T-helper 22 cell (primary cell): ENCODE measurements around the gene ERMP1.
"Not testable (repeated sequence)": the region's sequence is repeated elsewhere in the genome, so short reads cannot be mapped to it uniquely, and the experiment has no call there.

Experiments used
- DNase-seq: peaks from one replicate; pipeline ENCODE4 v3.0.0-alpha.2; 2020; ENCODE audit warnings: low read depth

ERMP1 gene, protein sequence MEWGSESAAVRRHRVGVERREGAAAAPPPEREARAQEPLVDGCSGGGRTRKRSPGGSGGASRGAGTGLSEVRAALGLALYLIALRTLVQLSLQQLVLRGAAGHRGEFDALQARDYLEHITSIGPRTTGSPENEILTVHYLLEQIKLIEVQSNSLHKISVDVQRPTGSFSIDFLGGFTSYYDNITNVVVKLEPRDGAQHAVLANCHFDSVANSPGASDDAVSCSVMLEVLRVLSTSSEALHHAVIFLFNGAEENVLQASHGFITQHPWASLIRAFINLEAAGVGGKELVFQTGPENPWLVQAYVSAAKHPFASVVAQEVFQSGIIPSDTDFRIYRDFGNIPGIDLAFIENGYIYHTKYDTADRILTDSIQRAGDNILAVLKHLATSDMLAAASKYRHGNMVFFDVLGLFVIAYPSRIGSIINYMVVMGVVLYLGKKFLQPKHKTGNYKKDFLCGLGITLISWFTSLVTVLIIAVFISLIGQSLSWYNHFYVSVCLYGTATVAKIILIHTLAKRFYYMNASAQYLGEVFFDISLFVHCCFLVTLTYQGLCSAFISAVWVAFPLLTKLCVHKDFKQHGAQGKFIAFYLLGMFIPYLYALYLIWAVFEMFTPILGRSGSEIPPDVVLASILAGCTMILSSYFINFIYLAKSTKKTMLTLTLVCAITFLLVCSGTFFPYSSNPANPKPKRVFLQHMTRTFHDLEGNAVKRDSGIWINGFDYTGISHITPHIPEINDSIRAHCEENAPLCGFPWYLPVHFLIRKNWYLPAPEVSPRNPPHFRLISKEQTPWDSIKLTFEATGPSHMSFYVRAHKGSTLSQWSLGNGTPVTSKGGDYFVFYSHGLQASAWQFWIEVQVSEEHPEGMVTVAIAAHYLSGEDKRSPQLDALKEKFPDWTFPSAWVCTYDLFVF

DNA sequence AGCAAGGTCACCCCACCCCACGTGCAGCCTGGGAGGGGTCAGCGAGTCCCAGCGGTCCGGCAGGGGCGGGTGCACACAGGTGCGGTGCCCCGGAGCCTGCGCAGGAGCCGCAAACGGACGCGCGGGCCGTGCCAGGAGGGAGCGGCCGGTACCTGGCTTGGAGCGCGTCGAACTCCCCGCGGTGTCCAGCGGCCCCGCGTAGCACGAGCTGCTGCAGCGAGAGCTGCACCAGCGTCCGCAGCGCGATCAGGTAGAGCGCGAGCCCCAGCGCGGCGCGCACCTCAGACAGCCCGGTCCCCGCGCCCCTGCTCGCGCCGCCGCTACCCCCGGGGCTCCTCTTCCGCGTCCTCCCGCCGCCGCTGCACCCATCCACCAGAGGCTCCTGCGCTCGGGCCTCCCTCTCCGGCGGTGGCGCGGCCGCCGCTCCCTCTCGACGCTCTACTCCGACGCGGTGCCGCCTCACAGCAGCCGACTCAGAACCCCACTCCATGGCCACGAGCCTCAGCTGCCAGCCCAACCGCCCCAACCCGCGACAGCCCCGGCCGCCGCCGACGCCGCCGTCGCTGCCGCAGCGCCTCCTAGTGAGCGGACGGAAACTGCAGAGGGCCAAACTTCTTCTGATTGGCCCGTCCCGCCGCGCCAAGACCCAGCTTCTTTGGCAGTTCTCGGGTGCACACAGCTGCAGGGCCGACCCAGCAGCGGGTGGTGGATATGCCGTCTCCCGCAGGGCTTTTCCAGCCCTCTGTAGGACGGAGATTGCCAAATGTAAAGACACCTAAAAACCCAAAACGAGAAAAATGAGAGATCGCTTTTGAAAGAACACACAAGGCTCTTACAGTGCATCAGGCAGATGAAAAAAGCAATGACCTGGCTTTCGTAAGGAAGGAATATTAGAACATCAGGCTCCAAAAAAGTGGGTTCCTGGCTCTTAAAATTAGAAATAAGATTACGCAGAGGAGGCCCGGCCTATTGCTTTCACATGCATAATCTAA lies at the start of gene ERMP1:
Gene ERMP1, minus strand, starts transcription at position 580 of the 992 bp plus-strand sequence. Its CDS starts 90 bp downstream, at position 490.
- DNase-seq, result peak; percentile 76

DNA sequence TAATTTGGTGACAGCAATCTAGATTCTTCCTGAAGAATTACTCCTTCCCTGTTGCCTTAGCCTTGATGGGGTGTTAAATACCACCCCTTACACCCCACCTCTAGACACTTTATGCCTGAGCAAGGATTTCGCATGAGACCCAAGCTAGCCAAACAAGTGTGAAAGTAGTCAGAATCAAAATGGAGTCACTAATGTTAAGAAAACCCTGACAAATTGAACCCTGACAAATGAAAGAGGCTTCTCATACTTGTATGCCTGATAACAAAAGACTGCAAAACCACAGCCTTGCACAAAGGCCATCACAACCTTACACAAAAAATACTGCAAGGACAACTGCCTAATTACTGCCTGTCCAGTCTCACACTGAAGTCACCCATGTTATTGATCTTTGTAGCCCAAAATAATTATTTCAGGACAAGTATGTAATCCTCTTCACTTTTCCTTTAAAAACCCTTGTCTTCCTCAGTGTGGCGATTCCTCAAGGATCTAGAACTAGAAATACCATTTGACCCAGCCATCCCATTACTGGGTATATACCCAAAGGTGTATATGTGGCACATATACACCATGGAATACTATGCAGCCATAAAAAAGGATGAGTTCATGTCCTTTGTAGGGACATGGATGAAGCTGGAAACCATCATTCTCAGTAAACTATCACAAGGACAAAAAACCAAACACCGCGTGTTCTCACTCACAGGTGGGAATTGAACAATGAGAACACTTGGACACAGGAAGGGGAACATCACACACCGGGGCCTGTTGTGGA lies 49.5 kb upstream of the ERMP1 start:
- not testable (repeated sequence) for DNase-seq

DNA sequence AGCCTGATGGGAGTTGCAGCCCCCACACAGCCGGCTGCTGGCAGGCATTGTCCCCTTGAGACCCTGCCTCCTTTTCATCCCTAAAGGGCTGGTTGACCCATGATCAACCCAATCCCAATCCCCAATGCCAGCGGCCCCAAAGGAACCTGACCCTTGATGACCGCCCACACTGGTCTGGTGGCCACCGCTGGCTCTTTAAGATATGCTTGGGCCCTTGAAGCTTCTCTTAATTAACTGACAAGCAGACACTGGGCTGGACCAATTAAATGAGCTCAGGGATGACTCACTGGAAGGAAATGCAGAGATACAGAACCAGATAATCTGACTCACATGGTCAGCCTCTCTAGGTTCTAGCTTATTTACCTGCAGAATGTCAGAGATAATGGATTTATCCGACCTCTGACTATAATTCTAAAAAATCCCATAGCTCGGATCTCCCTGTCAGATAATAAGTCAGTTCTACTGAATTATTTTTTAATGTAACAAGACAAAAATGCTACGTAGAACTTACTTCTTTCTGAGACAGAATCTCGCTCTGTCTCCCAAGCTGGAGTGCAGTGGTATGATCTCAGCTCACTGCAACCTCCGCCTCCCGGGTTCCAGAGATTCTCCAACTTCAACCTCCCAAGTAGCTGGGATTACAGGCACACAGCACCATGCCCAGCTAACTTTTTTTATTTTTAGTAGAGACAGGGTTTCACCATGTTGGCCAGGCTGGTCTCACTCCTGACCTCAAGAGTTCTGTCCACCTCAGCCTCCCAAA lies 46.7 kb upstream of the ERMP1 start:
- DNase-seq, result no peak

DNA sequence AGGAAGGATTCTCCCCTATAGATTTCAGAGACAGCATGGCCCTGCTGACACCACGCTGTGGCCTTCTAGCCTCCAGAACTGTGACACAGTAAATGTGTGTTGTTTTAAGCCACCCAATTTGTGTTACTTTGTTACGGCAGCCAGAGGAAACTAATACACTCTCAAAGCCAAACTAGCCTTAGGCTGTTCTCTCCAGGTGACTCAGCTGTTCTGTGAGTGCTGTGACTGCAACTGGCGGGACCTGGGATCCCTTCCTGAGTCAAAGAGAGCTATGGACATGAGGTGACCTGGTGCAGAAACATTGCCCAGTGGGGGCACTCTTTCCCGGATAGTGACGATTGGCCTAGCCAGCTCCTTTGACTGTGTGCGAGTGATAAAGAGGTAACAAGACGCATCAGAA lies 43.8 kb upstream of the ERMP1 start:
- DNase-seq, result no peak

DNA sequence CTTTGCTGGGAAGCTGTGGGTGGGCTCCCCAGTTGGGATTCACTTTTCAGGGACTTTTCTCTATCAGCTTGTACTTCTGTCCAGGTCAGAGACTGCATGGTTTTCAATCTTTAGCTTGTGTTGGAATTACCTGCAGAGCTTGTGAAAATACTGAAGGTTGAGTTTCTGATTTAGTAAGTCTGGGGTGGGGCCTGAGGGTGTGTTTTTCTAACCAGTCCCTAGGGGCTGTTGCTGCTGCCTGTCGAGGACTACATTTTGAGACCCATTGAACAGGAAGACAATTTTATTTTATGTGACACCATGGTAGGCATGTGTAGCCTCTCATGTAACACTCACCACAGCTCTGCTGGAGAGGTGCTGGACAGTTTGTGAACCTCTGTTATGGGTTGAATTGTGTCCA lies 43.1 kb upstream of the ERMP1 start:
- DNase-seq, result no peak

DNA sequence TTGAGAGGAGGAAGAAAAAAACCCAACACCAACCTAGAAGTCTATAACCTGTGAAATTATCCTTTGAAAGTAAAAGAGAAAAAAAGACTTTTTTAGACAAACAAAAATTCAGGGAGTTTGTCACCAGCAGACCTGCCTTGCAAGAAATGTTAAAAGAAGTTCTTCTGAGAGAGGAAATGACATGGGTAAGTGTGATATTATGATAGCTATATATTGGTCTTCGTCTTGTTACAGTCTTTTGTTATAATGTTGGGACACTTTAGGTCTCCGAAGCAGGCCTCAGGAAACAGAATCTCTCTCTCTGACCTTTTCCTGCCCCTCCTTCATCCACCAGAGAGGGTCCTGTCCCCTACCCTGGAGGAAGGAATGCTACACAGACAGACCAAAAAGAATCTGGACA lies 41.1 kb upstream of the ERMP1 start:
- DNase-seq, result no peak

DNA sequence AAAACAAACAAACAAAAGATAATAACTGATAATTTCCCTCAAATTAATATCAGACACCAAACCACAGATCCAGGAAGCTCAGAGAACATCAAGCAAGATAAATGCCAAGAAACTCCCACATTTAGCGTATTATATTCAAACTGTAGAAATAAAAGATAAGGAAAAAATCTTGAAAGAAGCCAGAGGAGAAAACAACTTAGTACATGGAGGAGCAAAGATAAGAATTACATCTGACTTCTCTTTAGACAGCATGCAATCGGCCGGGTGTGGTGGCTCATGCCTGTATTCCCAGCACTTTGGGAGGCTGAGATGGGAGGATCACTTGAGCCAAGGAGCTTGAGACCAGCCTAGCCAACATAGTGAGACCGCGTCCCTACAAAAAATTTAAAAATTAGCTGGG lies 40.5 kb upstream of the ERMP1 start:
- no peak for DNase-seq

DNA sequence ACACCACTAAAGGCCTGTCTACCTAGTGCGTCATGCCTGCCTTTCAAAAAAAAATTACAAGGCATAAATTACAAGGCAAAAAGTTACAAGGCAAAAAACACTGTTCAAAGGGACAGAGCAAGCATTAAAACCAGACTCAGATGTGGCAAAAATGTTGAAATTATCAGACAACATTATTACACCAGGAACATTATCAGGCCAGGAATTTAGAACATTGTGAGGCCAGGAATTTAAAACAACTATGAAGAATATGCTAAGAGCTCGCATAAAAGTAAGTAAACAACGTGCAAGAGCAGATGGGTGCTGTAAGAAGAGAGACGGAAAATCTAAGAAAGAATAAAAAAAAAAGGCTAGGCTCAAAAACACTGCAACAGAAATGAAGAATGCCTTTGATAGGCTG lies 39.6 kb upstream of the ERMP1 start:
- DNase-seq, result no peak

DNA sequence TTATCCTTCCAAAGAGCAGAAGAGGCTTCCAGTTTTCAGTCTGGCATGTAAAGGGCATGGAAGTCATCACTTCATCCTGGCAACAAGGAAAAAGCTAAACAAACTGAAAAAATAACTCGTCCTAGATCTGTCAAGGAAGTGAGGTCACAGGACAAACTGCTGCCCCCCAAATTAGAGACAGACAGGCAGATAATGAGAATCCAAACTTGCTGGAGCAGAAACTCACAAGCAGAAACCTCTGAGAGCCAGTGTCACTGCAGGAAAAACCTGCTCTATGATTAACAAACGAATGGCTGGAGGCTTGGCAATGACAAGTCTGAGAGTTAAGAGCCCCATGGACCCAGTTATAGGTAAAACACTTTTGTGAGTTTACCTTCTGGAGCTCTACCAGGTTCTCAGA lies 38.9 kb upstream of the ERMP1 start:
- DNase-seq, result no peak

DNA sequence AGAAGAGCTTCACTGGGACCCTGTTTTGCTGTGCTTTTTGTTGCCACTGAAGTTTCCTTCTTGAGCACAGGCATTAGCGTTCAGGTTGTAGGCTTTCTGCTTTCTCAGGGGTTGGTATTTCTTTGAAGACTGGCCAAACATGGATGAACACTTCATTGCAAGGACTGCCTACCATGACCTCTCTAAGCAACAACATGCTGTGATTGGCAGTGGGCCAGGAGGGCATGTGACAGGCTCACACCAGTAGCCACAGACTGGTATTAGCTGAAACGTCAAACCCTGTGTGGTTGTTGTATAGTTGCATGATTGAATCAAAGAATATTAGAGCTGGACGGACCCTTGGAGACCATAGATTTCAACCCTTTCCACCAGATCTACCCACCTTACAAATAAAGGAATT lies 37.8 kb upstream of the ERMP1 start:
- DNase-seq, result no peak

DNA sequence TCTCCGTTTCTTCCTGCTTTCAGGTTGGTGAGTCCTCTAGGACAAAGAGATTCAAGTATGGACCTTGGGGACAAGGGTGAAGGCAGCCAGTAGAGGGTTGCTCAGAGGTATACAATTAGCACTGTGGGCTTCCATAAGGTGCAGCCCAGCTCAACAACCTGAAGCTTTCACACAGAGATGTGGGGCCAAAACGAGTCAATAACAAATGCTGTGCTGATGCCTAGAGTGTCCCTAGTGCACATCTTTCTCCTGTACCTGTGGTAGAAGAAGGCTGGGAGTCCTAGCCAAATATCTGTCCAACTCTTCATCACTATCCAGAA lies 37.1 kb upstream of the ERMP1 start:
- no peak for DNase-seq

DNA sequence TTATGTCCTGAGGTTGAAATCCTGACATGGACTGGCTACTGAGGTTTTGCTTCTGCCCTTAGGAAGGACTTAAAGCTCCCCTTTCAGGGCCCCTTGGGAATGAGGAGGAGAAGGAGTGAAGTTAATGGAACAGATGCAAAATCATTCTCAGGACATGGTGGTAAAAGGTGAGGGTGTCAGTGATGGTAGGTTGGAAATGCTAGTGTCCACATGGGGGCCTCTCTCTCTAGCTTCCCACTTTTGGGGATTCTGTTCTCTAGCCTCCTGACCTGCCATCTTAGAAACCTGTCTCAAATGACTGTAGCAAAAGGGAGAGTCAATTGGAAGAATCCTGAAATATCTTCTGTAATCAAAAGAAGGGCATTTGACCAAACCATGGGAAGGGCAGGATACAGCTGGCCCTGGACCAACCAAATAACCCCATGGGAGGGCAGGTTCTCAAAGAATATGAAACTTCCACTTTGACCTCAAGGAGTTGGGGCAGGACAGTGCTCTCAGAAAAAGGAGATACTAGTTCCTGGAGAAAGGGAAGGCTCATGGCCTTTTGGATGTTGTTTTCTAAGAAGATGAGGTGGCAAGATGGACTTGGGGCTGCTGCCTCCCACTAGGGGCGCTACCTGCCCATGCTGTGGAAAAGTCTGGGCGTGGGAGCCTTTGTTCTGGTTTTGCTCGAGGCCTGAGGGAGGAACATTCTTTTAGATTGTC lies 36.5 kb upstream of the ERMP1 start:
- DNase-seq, result no peak

DNA sequence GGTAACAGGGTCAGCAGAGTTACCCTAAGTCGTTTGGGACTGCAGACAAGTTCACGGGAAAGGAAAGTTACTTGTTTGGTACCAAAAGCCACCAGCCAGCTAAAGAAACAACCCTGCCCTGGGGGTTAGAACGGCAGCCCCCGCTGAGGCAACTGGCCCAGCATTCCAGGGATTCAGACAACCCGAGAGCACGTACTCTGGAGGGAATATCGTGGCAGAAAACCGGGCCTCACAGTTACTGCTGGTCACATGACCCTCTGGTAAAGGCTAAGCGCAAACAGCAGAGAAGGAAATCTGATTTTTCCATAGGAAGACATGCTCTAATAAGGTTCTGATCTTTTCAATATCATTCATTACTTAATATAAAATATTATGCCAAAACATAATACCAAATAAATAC lies 35.3 kb upstream of the ERMP1 start:
- no peak for DNase-seq

DNA sequence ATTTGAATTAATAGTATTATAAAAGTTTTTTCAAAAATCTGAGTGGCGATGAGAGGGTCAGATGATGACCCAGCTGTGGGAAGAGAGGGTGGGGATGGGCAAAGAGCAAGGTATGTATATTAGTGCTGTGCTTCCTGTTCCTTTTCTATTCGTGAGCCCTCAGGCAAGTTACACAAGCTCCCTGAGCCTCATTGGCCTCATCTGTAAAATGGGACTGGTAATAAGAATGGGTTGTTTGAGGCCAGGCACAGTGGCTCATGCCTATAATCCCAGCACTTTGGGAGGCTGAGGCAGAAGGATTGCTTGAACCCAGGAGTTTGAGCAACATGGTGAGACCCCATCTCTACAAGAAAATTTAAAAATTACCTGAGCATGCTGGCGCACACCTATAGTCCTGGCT lies 33.8 kb upstream of the ERMP1 start:
- DNase-seq, result no peak

DNA sequence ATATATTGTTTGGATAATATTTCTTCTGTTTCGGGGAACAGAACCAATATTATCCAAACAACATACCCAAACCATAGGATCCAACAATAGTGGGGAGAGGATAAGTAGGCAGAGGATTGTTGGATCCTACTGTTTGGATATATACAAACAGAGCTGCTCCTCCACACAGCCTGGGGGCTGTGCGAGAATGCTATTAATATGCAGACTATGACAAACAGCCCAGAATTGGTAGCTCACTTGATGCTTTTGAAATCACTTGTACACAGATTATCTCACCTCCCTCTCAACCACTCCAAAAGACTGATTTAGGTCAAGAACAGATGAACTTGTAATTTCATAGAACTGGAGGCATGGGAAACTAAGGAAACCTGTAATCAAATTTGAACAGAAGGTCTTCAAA lies 33.4 kb upstream of the ERMP1 start:
- DNase-seq, result no peak

DNA sequence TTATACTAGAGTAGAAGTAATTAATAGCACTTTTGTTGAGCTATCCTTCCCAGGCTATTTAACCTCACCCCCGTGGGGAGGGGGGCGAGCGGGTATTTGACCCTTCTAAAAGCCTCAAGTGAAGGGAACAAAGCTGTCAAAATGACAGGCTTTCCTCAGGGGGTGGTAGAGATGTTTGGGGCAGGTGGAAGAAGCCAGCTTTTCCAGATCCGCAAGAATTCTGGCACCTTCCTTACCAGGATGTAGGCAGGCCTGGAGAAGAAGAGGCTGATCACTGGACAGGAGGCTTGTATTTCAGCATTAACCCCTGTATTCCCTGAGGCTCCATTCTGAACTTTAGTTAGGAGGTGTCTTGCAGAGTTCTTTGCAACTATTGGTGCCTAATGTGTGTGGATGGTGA lies 31.5 kb upstream of the ERMP1 start:
- no peak for DNase-seq

DNA sequence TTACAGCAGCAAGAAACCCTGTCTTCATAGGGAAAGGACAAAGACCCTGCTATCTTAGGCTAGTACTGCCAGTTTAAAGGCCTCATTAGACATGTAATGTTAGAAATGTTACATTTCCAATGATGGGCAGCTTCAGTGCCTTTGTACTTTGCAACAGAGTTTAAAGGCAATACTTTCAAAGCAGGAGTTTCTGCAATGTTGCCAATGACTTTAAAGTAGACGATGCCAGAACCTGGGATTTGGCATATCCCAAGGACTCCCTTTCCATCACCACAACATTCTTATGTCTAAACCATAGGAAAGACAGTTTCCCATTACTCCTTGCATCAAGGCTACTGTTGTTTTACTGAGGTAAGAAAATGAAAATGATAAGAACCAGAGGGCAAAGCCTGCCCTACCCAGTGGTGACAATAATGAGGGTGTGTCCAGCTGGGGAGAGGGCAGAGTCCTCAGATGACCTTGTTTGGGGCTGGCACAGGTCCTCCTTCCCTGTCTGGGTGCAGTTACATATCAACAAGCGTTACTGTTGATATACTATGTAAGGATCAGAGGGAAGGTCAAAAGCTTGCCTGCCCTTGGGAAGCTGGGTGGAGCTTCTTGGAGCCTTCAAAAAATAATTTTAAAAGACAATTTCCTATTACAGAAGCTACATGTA lies 30.3 kb upstream of the ERMP1 start:
- no peak for DNase-seq

DNA sequence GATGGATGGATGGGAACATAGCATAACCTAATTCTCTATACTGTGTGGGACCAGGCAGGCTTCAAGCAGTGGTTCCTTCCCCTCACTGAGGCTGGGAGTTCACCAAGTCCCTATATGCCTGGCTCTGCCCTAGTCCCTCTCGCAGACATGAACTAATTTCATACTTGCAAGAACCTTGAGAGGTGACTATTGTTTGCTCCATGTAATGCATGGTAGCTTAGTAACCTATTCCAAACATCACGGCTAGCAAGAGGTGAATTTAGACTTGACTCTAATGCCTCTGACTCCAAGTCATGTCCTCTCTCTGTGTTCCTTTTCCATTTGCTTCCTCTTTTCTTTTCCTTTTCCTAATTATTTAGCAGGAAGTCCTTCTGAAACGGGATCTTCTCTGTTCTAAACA lies 25.9 kb upstream of the ERMP1 start:
- DNase-seq, result no peak

DNA sequence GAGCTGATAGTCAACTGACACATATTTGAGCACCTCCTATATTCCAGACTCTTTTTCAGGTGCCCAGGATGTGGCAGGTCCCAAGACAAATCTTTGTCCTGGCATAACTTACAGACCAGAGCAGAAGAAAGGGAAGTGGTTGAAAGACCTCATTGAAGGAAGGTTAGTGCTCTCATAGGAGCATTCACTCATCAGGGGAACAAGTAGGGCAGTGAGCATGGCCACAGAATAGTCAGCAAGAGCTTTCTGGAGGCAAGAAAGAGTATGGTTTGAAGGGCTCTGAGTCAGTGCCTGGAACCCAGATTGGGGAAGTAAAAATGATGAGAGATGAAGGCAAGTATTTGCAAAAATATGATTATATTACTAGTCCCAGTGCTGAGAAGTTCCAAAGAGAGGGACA lies 25.0 kb upstream of the ERMP1 start:
- no peak for DNase-seq
